HEK293T (cell line): ENCODE results near the gene C16orf86.

ENCODE experiments used
- FOXA1 ChIP-seq: fragments of 450-650 bp; IDR thresholded peaks from 2 replicates; pipeline ENCODE4 v1.6.1; 2016; ENCODE audit warnings: mild to moderate bottlenecking
- FOXK2 ChIP-seq: fragments of 450-650 bp; IDR thresholded peaks from 2 replicates; pipeline ENCODE4 v1.6.1; 2016; ENCODE audit warnings: mild to moderate bottlenecking
- FOXM1 ChIP-seq: fragments of 450-650 bp; IDR thresholded peaks from 2 replicates; pipeline ENCODE4 v1.6.1; 2017; ENCODE audit warnings: mild to moderate bottlenecking, borderline replicate concordance
- HDGF ChIP-seq: fragments of 450-650 bp; IDR thresholded peaks from 2 replicates; pipeline ENCODE4 v1.6.1; 2017; ENCODE audit warnings: antibody characterized with exemption, borderline replicate concordance
- L3MBTL2 ChIP-seq: fragments of 450-650 bp; conservative IDR thresholded peaks from 2 replicates; pipeline ENCODE4 v1.6.1; 2016; ENCODE audit warnings: mild to moderate bottlenecking
- NFRKB ChIP-seq: fragments of 450-650 bp; IDR thresholded peaks from 2 replicates; pipeline ENCODE4 v1.6.1; 2016; ENCODE audit warnings: mild to moderate bottlenecking, moderate library complexity
- SP1 ChIP-seq: fragments of 450-650 bp; IDR thresholded peaks from 2 replicates; pipeline ENCODE4 v1.6.1; 2017
- SUZ12 ChIP-seq: fragments of 450-650 bp; IDR thresholded peaks from 2 replicates; pipeline ENCODE4 v1.6.1; 2016; ENCODE audit warnings: mild to moderate bottlenecking
- TARDBP ChIP-seq: fragments of 450-650 bp; IDR thresholded peaks from 2 replicates; pipeline ENCODE4 v1.6.1; 2016

DNA sequence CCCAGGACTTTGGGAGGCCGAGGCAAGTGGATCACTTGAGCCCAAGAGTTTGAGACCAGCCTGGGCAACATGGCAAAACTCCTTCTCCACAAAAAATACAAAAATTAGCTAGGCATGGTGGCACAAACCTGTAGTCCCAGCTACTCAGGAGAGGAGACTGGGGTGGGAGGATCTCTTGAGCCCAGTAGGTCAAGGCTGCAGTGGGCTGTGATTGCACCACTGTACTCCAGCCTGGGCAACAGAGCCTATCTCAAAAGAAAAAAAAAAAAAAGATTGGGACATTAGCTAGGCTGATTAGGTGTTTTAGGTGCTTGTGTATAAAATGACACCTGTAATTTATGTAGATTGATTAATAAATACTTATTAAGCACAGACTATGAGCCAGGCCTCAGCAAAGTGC is 42.4 kb downstream of the C16orf86 start:
- TF ChIP-seq TARDBP (no peak), FOXA1 (no peak), HDGF (no peak), SP1 (no peak), FOXK2 (no peak), FOXM1 (no peak), L3MBTL2 (no peak), NFRKB (no peak), SUZ12 (no peak)
